ENCODE measurements around the gene DCDC2. TPM values are rescaled to one million over a fixed set of nuclear protein-coding genes. Genes with fewer than 3 reads are reported as not detected.
"Not testable (repeated sequence)": the region's sequence is repeated elsewhere in the genome, so short reads cannot be mapped to it uniquely, and the experiment has no call there.

Gene DCDC2
- total and polyA plus RNA-seq, 9 donors: 0.19 to 12.4 (median 1.1) TPM; not detected in 1

DNA sequence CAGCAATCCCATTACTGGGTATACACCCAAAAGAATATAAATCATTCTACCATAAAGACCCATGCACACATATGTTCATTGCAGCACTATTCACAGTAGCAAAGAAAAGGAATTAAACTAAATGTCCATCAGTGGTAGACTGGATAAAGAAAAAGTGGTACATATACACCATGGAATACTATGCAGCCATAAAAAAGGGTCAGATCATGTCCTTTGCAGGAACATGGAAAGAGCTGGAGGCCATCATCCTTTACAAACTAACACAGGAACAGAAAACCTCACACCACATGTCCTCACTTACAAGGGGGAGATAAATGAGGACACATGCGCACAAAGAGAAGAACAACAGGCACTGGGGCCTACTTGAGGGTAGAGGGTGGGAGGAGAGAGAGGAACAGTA, 60.9 kb downstream of the DCDC2 start:
- Histone ChIP-seq H3K27me3 (no peaks in the 10 kb centered on the region), H3K36me3 (no peaks in the 10 kb centered on the region), H3K9me3 (no peaks in the 10 kb centered on the region), H3K4me3 (no peak overlapping the region), H3K27ac (no peak overlapping the region), H3K4me1 (ENCODE audit: insufficient read depth) (no peaks in the 10 kb centered on the region)
- 92 to 100% (median 94%) methylated on average over 1 of the region's 1 CpG for WGBS, 3 donors
- TF ChIP-seq EP300 (IDR thresholded peaks at IDR 0.05) (no peak), CTCF (IDR thresholded peaks at IDR 0.05) (no peak), POLR2A (IDR thresholded peaks at IDR 0.05) (no peak)
- DNase-seq: no peak
- intact Hi-C loops (cut with DNase I): no loop called here

GRCh38 chr6:24293852-24294251, 64.0 kb downstream of the DCDC2 start:
- H3K27ac ChIP-seq; H3K36me3 ChIP-seq; H3K9me3 ChIP-seq; H3K4me3 ChIP-seq; H3K27me3 ChIP-seq; H3K4me1 ChIP-seq (ENCODE audit: insufficient read depth); intact Hi-C loops (cut with DNase I); DNase-seq: not testable (repeated sequence)
- 94 to 98% (median 97%) methylated on average over 2 of the region's 2 CpGs for WGBS, 3 donors

- no peak for TF ChIP-seq POLR2A (IDR thresholded peaks at IDR 0.05)
- Histone ChIP-seq H3K4me3 (no peak overlapping the region), H3K27ac (no peak overlapping the region), H3K27me3 (no peaks in the 10 kb centered on the region), H3K9me3 (no peaks in the 10 kb centered on the region), H3K36me3 (no peaks in the 10 kb centered on the region), H3K4me1 (ENCODE audit: insufficient read depth) (no peaks in the 10 kb centered on the region)
- 85 to 93% (median 91%) methylated on average over 5 of the region's 5 CpGs for WGBS, 3 donors
- intact Hi-C loops (cut with DNase I): no loop called here
- no peak for DNase-seq
These were observed 70.6 kb downstream of the DCDC2 start for GRCh38 chr6:24287239-24287638.

- H3K27ac ChIP-seq: no peak overlapping the region
- no peak for DNase-seq
- H3K4me1 ChIP-seq (ENCODE audit: insufficient read depth): no peaks in the 10 kb centered on the region
- H3K9me3 ChIP-seq: no peaks in the 10 kb centered on the region
- intact Hi-C loops (cut with DNase I): loop anchor here in 1 of 4 donors (5.0 kb wide), 1 partner anchor 103 kb away; no protein-coding TSS in a partner anchor
- H3K4me3 ChIP-seq: no peak overlapping the region
- 83 to 87% (median 86%) methylated on average over 10 of the region's 10 CpGs for WGBS, 3 donors
- TF ChIP-seq CTCF (IDR thresholded peaks at IDR 0.05) (no peak), EP300 (IDR thresholded peaks at IDR 0.05) (no peak), POLR2A (IDR thresholded peaks at IDR 0.05) (no peak)
- no peaks in the 10 kb centered on the region for H3K27me3 ChIP-seq
- H3K36me3 ChIP-seq: no peaks in the 10 kb centered on the region
These were observed 73.9 kb downstream of the DCDC2 start for GRCh38 chr6:24284006-24284405.

- DNase-seq: peak; percentile 31 to 53 (median 39)
- Histone ChIP-seq H3K4me3 (no peak overlapping the region), H3K4me1 (ENCODE audit: insufficient read depth) (no peaks in the 10 kb centered on the region), H3K27ac (no peak overlapping the region), H3K27me3 (no peaks in the 10 kb centered on the region), H3K9me3 (no peaks in the 10 kb centered on the region), H3K36me3 (no peaks in the 10 kb centered on the region)
- TF ChIP-seq POLR2A (IDR thresholded peaks at IDR 0.05) (no peak), EP300 (IDR thresholded peaks at IDR 0.05) (no peak), CTCF (IDR thresholded peaks at IDR 0.05) (peak in 1 of 3 donors; percentile 30)
- WGBS, 3 donors: 5 to 7% (median 6%) methylated on average over 10 of the region's 10 CpGs
- intact Hi-C loops (cut with DNase I): loop anchor here in 1 of 4 donors (5.0 kb wide), 1 partner anchor 104 kb away; no protein-coding TSS in a partner anchor
These were observed 74.5 kb downstream of the DCDC2 start for GRCh38 chr6:24283043-24283985.

All from ovary (tissue), 9 donors.